ENCODE data around the gene DOCK8. TPM values are rescaled to one million over a fixed set of nuclear protein-coding genes. Genes with fewer than 3 reads are reported as not detected.
"Not testable (repeated sequence)": the region's sequence is repeated elsewhere in the genome, so short reads cannot be mapped to it uniquely, and the experiment has no call there.

Gene DOCK8
- total RNA-seq, 1 donor from 2014 or later: 4.4 TPM

GRCh38 chr9:228929-229695 is 14.4 kb downstream of the DOCK8 start:
- no peaks in the 10 kb centered on the region for H4K20me1 ChIP-seq (ENCODE audit: insufficient read depth, low read length)
- H3K36me3 ChIP-seq (ENCODE audit: insufficient read depth, low read length): no peaks in the 10 kb centered on the region
- H3K4me3 ChIP-seq (ENCODE audit: insufficient read depth, low read depth, low read length): no peak overlapping the region
- Mint-ChIP-seq H3K27me3 (ENCODE audit: low read depth, unreplicated experiment) (peaks cover 2% of the 10 kb centered on the region), H3K27ac (ENCODE audit: unreplicated experiment) (no peak overlapping the region), H3K4me1 (ENCODE audit: low read depth, unreplicated experiment) (no peaks in the 10 kb centered on the region), H3K36me3 (ENCODE audit: low read depth, unreplicated experiment) (no peaks in the 10 kb centered on the region), H3K4me3 (ENCODE audit: unreplicated experiment) (no peak overlapping the region), H3K9me3 (ENCODE audit: unreplicated experiment) (peaks cover 3% of the 10 kb centered on the region)
- H3K27me3 ChIP-seq (ENCODE audit: insufficient read depth, low read length): no peaks in the 10 kb centered on the region
- no peaks in the 10 kb centered on the region for H3K4me1 ChIP-seq (ENCODE audit: insufficient read depth, low read length)
- no peak overlapping the region for H3K27ac ChIP-seq (ENCODE audit: low read depth, low read length)
- FAIRE-seq (no peak), DNase-seq (ENCODE audit: low read depth) (no peak)
- no peak for TF ChIP-seq EZH2 (IDR thresholded peaks at IDR 0.05; ENCODE audit: insufficient read depth, low read length)
- no peaks in the 10 kb centered on the region for H3K9me3 ChIP-seq (ENCODE audit: insufficient read depth, low read depth, low read length)
- H2AFZ ChIP-seq (ENCODE audit: low read depth, low read length): no peak overlapping the region
- H3K4me2 ChIP-seq (ENCODE audit: low read length): no peak overlapping the region
- H3K79me2 ChIP-seq (ENCODE audit: insufficient read depth, low read length): no peaks in the 10 kb centered on the region
- no peak overlapping the region for H3K9ac ChIP-seq (ENCODE audit: low read length)

- H3K27ac Mint-ChIP-seq (ENCODE audit: unreplicated experiment); DNase-seq (ENCODE audit: low read depth); H3K4me2 ChIP-seq (ENCODE audit: low read length); H3K4me1 ChIP-seq (ENCODE audit: insufficient read depth, low read length); H3K27me3 ChIP-seq (ENCODE audit: insufficient read depth, low read length); H3K27me3 Mint-ChIP-seq (ENCODE audit: low read depth, unreplicated experiment); H3K4me3 ChIP-seq (ENCODE audit: insufficient read depth, low read depth, low read length); H3K36me3 Mint-ChIP-seq (ENCODE audit: low read depth, unreplicated experiment); H3K4me3 Mint-ChIP-seq (ENCODE audit: unreplicated experiment); H3K9ac ChIP-seq (ENCODE audit: low read length); H4K20me1 ChIP-seq (ENCODE audit: insufficient read depth, low read length); H3K79me2 ChIP-seq (ENCODE audit: insufficient read depth, low read length); H2AFZ ChIP-seq (ENCODE audit: low read depth, low read length); FAIRE-seq; H3K36me3 ChIP-seq (ENCODE audit: insufficient read depth, low read length); H3K4me1 Mint-ChIP-seq (ENCODE audit: low read depth, unreplicated experiment); H3K27ac ChIP-seq (ENCODE audit: low read depth, low read length); H3K9me3 ChIP-seq (ENCODE audit: insufficient read depth, low read depth, low read length): not testable (repeated sequence)
- H3K9me3 Mint-ChIP-seq (ENCODE audit: unreplicated experiment): peaks cover 23% of the 10 kb centered on the region
Observed at GRCh38 chr9:231625-232024, 17.0 kb downstream of the DOCK8 start.

GRCh38 chr9:233708-234107 is 19.0 kb downstream of the DOCK8 start:
- H3K27ac Mint-ChIP-seq (ENCODE audit: unreplicated experiment); H3K27me3 Mint-ChIP-seq (ENCODE audit: low read depth, unreplicated experiment); H3K4me1 ChIP-seq (ENCODE audit: insufficient read depth, low read length); FAIRE-seq; H4K20me1 ChIP-seq (ENCODE audit: insufficient read depth, low read length); H3K79me2 ChIP-seq (ENCODE audit: insufficient read depth, low read length); H3K9ac ChIP-seq (ENCODE audit: low read length); H3K4me3 Mint-ChIP-seq (ENCODE audit: unreplicated experiment); H3K36me3 ChIP-seq (ENCODE audit: insufficient read depth, low read length); H3K27me3 ChIP-seq (ENCODE audit: insufficient read depth, low read length); H3K9me3 ChIP-seq (ENCODE audit: insufficient read depth, low read depth, low read length); H3K36me3 Mint-ChIP-seq (ENCODE audit: low read depth, unreplicated experiment); H3K4me1 Mint-ChIP-seq (ENCODE audit: low read depth, unreplicated experiment); DNase-seq (ENCODE audit: low read depth); H3K4me3 ChIP-seq (ENCODE audit: insufficient read depth, low read depth, low read length); H2AFZ ChIP-seq (ENCODE audit: low read depth, low read length); H3K27ac ChIP-seq (ENCODE audit: low read depth, low read length); H3K4me2 ChIP-seq (ENCODE audit: low read length): not testable (repeated sequence)
- peaks cover 23% of the 10 kb centered on the region for H3K9me3 Mint-ChIP-seq (ENCODE audit: unreplicated experiment)

- Histone ChIP-seq H2AFZ (ENCODE audit: low read depth, low read length) (no peak overlapping the region), H3K36me3 (ENCODE audit: insufficient read depth, low read length) (no peaks in the 10 kb centered on the region), H3K27ac (ENCODE audit: low read depth, low read length) (no peak overlapping the region), H3K4me3 (ENCODE audit: insufficient read depth, low read depth, low read length) (no peak overlapping the region), H3K9me3 (ENCODE audit: insufficient read depth, low read depth, low read length) (peaks cover 5% of the 10 kb centered on the region), H3K4me1 (ENCODE audit: insufficient read depth, low read length) (no peaks in the 10 kb centered on the region), H4K20me1 (ENCODE audit: insufficient read depth, low read length) (no peaks in the 10 kb centered on the region), H3K9ac (ENCODE audit: low read length) (no peak overlapping the region), H3K4me2 (ENCODE audit: low read length) (no peak overlapping the region), H3K79me2 (ENCODE audit: insufficient read depth, low read length) (no peaks in the 10 kb centered on the region), H3K27me3 (ENCODE audit: insufficient read depth, low read length) (no peaks in the 10 kb centered on the region)
- Mint-ChIP-seq H3K27me3 (ENCODE audit: low read depth, unreplicated experiment) (no peaks in the 10 kb centered on the region), H3K4me3 (ENCODE audit: unreplicated experiment) (no peak overlapping the region), H3K9me3 (ENCODE audit: unreplicated experiment) (peaks cover 23% of the 10 kb centered on the region), H3K4me1 (ENCODE audit: low read depth, unreplicated experiment) (no peaks in the 10 kb centered on the region), H3K27ac (ENCODE audit: unreplicated experiment) (no peak overlapping the region), H3K36me3 (ENCODE audit: low read depth, unreplicated experiment) (peaks cover 2% of the 10 kb centered on the region)
- TF ChIP-seq CTCF (IDR thresholded peaks at IDR 0.05; ENCODE audit: insufficient read depth, low read depth, low read length) (no peak), EZH2 (IDR thresholded peaks at IDR 0.05; ENCODE audit: insufficient read depth, low read length) (no peak)
- FAIRE-seq: no peak
- DNase-seq (ENCODE audit: low read depth): no peak
Observed at GRCh38 chr9:237141-237857, 22.6 kb downstream of the DOCK8 start.
